NB4 (cell line): ENCODE measurements around the gene CACNG4.

Experiments
- DNase-seq: peaks from one replicate; pipeline ENCODE4 v3.0.0; 2010; ENCODE audit warnings: low read depth
- H3K4me3 ChIP-seq: one replicate; pipeline ENCODE4 v1.5.1; 2011; ENCODE audit warnings: mild to moderate bottlenecking, low read depth, low read length, moderate library complexity
- CTCF ChIP-seq: IDR thresholded peaks from one replicate; pipeline ENCODE4 v1.5.1; 2012; ENCODE audit warnings: low read depth, low read length
- MAX ChIP-seq: IDR thresholded peaks from 2 replicates; pipeline ENCODE4 v1.6.1; 2011; ENCODE audit warnings: low read depth, low read length
- MYC ChIP-seq: IDR thresholded peaks from 2 replicates; pipeline ENCODE4 v1.6.1; 2011; ENCODE audit warnings: low read depth, low read length
- POLR2A ChIP-seq: IDR thresholded peaks from 2 replicates; pipeline ENCODE4 v1.6.1; 2011; ENCODE audit warnings: mild to moderate bottlenecking; ENCODE audit not compliant: insufficient read length; ENCODE audit errors: extremely low read depth

Gene CACNG4

DNA sequence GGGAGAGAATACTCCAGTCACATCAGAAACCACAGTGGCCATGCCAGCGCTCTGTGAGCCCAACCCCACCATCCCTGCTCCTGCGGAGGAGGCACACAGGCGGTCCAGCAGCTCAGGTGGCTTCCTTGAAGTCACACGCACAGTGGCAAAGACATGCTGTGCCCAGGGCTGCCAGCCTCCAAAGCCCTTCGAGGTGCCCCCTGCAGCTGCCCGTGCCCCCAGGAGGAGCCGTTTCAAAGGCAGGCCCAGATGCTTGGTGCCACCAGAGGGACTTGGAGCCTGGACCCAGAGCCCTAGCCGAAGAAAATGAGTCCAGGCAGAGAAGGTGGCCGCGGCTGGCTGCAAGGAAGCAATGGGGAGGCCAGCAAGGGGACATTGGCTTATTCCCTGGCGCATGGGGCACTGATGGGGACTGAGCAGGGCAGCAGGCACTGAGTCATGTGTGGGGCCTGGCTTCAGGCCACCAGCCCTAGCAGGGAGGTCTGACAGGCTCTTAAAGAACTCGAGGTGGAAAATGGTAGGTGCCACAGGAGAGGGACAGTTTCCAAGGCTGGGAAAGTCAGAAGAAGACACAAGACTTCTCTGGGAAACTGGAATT is 62.6 kb downstream of the CACNG4 start:
- no peak overlapping the region for H3K4me3 ChIP-seq
- TF ChIP-seq POLR2A (no peak), CTCF (no peak), MYC (no peak), MAX (no peak)
- DNase-seq: no peak

- TF ChIP-seq POLR2A: no peak
- no peak for DNase-seq
- no peak overlapping the region for H3K4me3 ChIP-seq
Measured at GRCh38 chr17:67030641-67031040, 66.1 kb downstream of the CACNG4 start.

DNA sequence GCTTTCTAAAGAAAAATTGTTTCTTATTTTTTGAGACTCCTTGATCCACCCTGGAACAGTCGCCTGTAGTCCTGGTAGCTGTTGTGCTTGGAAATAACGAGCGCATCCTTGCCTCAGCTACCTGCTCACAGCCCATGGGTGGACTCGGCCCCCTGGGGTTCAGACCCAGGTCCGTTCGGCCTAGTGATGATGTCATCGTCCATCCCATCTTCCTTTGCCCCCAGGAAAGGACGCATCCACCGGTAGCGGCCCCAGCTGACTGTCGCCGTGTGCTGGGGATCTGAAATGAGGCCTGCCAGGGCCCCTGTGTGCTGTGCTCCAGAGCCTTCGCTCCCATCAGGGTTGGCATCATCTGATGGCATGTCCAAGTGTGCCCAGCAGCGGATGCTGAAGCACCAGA is 67.9 kb downstream of the CACNG4 start:
- no peak overlapping the region for H3K4me3 ChIP-seq
- no peak for TF ChIP-seq MYC
- no peak for TF ChIP-seq CTCF
- TF ChIP-seq POLR2A: no peak
- no peak for TF ChIP-seq MAX
- no peak for DNase-seq

DNA sequence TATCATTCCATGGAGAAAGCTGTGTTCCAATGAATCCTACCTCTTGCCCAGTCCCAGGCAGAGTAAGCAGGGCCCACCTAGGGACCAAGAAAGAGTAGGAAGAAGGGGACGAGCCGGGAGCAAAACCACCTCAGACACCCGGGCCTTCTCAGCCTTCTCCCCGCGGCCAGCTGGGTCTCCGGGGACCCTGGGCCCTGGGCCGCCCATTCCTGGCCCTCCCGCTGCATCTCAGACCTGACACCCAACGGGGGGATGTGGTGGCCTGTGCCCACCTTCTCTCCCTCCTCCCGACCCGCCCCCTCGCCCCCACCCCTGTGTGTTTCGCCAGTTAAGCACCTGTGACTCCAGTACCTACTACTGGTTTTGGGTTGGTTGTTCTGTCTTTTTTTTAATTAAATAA is 68.5 kb downstream of the CACNG4 start:
- no peak overlapping the region for H3K4me3 ChIP-seq
- no peak for TF ChIP-seq CTCF
- TF ChIP-seq MAX: no peak
- TF ChIP-seq MYC: no peak
- no peak for TF ChIP-seq POLR2A
- DNase-seq: no peak

DNA sequence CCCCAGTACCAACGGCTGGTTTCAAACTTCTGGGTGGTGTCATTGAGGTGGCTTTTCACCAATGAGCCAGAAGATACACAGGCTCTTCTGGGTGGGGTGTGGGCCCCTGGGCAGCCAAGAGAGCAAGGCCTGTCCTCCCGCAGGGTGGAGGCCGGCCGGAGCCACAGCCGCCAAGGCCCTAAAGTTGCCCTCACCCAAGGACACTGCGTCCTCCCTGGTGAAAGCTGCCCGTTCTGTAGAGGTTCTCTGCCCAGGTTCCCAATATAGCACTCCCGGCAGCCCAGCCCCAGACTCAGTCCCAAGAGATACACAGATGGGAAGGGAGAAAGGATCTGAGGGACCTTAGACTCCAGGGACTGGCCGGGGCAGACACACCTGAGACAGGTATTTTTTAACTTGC is 69.1 kb downstream of the CACNG4 start:
- no peak overlapping the region for H3K4me3 ChIP-seq
- no peak for TF ChIP-seq POLR2A
- no peak for TF ChIP-seq CTCF
- no peak for TF ChIP-seq MYC
- no peak for TF ChIP-seq MAX

DNA sequence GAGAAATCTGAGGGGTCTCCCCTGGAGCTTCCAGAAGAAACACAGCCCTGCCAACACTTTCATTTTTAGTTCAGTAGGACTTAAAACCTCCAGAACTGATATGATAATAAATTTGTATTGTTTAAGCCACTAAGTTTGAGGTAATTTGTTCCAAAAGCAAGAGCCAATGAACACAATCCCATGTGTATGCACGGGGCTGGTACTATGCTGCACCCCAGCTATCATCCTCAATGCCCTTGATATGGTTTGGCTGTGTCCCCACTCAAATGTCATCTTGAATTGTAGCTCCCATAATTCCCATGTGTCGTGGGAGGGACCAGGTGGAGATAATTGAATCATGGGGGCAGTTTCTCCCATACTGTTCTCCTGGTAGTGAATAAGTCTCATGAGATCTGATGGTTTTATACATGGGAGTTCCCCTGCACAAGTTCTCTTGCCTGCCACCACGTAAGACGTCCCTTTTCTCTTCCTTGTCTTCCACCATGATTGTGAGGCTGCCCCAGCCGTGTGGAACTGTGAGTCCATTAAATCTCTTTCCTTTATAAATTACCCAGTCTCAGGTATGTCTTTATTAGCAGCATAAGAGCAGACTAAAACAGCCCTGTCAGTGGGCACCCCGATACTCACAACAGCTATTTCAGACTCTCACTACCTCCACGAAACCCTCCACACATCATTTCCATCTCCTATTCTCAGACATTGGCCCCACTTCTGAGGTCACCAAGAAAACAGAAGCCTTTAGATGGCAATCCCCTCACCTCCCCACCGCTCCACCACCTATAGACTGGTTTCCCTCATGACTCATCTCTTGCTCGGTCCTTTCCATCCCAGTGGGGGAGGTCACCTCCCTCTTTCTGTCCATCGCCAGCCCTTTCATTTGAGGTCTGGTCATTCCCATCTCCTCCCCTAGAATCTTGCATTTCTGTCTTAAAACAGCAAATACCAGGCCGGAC is 70.9 kb downstream of the CACNG4 start:
- DNase-seq: no peak
- TF ChIP-seq CTCF (no peak), MYC (no peak), MAX (no peak), POLR2A (no peak)
- no peak overlapping the region for H3K4me3 ChIP-seq

More for the DNA sequence above, 69.1 kb downstream of the CACNG4 start:
- no peak for DNase-seq
